Measurements from ENCODE around the gene ACCSL.

The ACCSL gene

DNA sequence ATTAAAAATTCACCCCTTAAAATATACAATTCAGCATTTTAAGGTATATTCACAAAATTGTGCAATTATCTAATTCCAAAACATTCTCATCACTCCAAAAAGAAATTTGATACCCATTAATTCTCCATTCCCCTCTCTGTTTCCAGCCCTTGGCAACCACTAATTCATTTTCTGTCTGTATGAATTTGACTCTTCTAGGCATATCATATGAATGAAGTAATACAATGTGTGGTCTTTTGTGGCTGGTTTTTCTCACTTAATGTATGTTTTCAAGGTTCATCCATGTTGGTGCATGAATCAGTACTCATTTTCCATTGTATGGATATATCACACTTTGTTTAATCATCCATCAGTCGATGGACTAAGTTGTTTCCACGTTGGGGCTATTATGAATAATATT is 29.0 kb upstream of the ACCSL start:
- no peak for DNase-seq

DNA sequence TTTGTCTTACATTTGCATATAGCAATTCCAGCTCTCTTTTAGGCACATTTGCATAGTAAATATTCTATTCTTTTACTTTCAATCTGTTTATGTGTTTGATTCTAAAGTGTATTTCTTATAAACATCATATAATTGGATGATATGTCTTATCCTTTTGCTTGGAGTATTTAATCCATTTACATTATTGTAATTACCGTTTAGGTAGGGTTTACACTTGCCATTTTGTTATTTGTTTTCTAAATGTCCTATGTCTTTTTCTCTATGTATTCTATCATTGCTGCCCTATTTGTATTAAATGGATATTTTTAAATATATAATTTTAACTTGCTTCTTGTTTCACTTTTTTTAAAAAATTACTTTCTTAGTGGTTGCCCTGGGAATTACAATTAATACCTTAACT is 22.8 kb upstream of the ACCSL start:
- DNase-seq: no peak

DNA sequence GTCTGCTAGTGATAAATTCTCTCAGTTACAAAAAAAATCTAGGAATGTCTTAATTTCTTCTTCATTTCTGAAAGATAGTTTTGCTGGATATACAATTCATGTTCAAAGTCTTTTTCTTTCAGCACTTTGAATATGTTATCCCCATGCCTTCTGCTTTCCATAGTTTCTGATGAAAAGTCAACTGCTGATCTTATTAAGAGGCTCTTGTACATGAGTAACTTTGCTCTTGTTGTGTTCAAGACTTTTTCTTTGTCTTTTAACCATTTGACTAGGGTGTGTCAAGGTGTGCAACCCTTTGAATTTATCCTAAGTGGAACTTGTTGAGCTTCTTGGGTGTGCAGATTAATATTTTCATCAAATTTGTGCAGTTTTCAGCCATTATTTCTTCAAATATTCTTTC is 22.1 kb upstream of the ACCSL start:
- no peak for DNase-seq

DNA sequence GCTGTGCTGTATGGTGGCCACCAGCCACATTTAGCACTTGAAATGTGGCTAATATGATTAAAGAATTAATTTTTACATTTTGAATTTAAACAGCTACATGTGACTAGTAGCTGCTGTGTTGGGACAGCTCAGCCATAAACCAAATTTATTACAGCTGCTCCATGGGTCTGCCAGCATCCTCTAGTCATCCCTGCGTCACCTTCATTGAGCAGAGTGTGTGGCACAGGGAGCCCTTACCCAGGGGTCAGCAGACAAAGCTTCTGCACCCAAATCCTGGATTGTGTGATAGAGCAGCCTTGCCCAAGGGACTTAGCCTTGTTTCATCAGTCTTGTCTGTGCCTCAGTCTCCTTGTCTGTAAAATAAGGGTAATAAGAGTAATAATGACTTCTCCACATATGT is 19.4 kb upstream of the ACCSL start:
- DNase-seq: no peak

DNA sequence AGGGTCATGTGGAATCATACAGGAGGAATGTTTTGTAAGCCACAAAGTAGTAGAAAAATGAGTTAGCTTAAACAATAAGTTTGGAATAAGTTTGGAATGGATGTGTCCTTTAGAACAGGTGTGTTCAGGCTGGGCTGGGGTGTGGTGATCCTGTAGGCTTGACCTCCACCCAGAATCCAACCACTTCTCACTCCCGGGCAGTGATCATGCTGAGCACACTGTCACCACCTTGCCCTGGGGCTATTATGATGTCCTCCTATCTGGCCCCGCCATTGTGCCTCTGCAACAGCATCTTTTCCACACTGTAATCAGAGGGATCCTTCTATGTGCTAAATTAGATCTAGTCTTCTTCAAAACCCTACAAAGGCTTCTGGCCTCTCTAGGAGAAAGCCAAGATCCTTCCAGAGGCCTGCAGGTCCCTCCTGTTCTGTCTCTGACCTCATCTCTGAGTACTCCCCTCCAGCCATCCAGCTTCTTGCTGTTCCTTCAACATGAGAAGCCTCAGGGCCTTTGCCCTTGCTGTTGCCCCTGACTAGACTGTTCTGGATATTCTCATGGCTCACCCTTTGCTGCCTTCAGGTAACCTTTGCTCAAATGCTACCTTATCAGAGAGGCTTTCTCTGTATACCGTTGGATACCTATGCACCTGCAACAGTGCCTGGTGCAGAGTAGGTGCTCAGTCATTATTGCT is 18.8 kb upstream of the ACCSL start:
- DNase-seq: no peak

DNA sequence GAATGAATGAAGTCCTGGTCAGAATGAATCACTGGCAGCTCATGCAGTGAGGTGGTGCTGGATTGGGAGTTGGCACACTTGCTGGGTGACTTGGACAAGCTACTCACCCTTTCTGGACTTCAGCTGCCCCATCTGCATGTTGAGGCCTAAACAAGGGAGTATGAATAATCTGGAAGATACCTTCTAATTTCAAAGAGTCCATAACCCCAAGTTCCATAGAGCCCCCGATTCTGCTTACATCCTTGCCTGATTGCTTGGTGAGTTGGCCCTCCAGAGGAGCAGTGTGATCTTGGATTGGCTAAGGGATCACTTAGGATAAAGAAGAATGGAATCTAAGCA is 18.3 kb upstream of the ACCSL start:
- no peak for DNase-seq

DNA sequence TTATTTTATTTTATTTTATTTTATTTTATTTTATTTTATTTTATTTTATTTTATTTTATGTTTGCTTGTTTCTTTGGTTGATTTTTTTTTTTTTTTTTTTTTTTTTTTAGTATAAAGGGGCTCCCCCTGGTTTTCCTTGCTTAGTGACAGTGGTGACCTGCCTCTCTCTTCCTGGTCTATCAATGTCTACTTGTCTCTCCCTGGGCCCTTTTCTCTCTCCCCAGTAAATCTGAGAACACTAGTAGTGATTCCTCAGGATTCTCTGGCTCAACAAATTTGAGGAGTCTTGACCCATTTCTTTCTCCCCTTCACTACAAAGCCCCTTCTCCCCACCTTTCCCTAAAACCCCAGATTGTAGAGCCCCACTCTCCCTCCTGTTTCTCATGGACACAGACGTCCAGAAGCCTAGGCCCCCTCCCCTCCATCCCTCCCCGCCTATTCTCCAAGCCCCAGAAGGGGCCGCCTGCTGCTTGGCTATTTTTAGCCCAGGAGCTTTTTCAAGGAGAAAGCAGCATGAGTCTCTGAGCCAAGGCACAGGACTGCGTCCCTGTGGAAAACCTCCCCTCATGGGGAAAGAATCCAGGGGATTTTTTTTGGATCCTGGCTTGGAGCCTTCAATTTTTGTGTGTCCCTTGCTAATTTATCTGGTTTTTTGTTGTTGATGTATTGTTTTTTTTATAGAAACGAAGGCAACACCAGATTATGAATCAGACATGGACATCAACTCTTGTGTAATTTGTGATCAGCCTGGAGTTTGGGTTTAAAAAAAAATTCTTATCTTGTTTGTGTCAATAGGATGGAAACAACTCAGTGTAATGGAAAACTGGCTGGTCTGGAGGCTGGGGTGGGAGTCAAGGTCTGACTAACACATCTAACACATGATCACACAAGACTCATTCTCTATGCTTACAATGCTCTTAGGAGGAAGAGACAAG is 17.5 kb upstream of the ACCSL start:
- DNase-seq: no peak

DNA sequence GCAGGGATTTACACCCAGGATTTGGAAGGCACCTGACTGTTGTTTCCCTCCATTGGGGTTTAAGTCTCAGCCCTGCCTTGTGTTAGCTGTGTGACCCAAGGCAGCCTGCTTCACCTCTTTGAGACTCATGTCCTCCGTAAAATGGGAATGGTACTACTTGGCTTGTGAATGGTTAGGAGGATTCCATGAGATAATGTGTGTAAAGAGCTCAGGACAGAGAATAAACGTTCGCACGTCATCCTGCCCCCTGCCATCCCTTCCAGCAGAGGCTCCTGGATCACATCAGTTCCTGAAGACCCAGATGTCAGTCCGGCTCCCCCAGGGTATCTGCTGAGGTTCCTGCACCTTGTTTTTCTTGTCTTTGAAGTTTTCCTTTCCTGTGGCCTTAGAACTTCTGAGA is 16.8 kb upstream of the ACCSL start:
- DNase-seq: no peak

DNA sequence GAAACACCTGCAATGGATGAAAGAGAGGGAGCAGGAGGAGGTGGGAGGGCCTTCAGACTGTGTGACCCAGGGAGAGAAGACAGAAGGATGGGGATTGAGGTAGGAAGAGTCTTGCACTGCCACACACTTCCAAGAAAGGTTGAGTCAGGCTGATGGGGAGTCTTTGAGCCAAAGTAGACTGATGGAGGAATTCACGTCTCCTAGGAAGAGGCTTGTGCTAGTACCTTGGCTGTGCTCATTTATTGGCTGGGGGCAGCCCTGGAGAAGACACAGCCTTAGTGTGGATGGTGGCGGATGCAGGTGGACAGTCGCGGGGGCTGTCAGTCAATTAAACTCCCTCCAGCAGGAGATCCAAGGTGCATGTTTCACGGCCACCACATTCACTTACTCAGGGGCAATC is 16.2 kb upstream of the ACCSL start:
- DNase-seq: no peak

DNA sequence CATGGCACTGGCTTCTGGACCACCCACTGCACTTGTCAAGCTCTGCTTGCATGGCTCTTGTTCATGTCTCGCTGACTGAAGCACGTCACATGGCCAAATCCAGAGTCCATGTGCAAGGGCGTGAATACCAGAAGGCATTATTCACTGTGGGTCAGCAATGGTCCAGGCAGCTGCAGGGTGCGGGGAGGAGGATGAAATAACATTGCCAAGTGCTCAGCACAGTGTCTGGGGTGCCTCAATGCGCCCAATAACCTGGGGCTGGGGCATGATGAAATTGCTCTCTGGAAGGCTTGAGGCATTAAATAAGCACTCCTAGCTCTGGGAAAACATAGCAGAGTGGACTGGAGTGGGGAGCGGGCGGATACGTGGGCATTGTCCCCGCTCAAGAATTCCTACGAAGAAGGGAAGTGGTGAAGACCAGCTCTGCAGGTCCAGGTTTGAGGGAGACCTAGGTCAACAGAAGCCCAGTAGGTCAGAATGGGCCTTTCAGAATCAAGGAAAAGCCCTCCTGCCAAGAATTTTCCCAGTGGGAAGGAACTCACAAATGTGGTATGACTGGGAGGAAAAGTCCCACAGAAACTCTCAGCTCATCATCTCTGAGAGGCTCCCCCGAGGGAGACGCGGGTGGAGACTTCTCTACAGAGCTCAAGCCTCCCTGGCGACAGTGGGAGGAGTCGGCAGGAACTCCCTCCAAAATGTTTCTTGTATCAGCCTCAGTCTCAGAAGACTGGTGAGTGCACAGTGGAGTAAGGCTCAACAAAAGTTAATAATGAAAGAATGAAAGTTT is 15.3 kb upstream of the ACCSL start:
- DNase-seq: peak; percentile 33

DNA sequence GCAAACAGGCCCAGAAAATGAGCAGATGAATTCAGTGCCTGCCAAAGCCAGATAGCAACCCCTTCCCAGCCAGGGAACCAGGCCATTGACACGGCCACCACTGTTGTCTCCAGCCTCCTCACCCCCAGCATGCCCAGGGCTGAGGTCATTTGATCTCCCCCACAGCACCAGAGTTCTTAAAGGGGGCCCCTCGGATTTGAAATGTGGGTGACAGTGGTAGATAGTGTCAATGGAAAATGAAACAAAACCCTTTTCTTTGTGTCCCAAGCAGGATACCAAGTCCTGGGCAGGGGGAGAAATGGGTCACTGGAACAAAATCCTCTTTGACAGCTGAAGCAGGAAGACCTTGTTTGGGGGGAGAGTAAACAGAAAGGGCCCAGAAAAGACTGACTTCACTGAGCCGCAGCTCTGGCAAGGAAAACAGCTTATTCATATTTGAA is 14.3 kb upstream of the ACCSL start:
- no peak for DNase-seq

DNA sequence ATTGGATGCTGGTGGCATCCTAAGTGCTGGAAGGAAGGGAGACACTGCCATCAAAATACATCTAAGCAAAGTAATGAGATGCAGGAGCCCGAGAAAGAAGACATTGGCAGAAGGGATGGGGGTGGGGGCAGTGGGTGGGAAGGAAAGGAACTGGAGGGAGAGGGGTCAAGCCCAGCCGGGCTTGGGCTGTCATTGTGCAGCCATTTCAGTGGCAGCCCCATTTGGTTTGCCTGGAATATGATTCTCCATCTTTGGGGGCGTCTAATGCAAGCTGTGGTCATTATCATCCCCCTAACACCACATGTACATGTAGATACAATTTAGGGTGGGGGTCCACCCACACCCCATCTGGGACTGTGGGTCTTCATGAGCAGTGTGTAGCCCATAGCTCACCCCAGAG is 13.9 kb upstream of the ACCSL start:
- no peak for DNase-seq

DNA sequence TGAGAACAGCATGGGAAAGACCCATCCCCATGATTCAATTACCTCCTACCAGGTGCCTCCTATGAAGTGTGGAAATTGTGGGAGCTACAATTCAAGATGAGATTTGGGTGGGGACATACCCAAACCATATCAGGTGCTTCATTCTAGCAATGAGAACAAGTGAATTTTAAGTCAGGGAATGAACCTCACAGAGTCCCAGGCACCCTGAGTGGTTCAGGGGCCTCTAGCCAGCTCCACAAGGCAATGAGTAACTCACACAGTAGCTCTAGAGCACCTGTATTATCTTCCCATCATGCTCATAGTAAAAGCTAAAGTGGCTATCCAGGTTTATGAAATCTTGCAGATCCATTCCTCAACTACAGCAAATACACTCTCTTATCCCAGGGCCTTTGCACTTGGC is 13.1 kb upstream of the ACCSL start:
- DNase-seq: no peak

DNA sequence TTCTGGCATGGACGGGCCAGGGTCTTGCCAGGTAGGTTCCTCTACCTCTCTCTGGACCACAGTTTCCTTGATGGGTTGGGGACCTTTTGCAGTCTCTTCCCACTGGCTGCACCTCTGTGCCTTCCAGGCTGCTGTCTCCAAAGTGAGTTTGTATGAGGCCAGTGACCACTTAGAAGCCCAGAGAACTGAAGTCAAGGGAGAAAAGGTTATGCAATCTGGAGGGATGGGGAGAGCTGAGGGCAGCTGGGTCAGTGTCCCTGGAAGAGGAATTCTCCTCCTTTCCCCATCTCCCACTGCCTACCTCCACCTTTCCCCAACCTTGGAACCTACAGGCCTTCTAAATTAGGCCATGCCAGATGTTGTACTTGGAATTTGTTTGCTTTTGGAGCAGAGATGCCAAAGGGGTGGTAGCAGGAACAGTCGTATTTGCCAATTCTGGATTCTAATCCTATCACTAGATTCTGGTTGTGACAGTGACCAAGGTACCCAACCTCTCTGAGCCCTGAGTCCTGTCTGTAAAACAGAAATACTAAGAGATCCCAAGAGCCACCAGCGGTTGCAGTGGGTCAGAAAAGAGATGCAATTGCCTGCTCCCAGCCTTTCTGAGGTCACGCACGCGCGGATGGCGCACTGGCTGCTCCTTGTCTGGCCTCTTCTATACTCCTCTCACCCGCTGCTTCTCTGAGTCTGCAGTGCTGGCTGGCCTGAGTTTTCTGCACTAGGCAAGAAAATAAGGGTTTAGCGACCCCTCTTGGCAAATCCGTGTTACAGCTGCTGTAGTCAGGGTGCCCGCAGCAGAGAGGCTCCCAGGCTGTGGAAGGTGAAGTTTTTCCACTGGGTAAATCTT is 10.7 kb upstream of the ACCSL start:
- peak; percentile 80 for DNase-seq

DNA sequence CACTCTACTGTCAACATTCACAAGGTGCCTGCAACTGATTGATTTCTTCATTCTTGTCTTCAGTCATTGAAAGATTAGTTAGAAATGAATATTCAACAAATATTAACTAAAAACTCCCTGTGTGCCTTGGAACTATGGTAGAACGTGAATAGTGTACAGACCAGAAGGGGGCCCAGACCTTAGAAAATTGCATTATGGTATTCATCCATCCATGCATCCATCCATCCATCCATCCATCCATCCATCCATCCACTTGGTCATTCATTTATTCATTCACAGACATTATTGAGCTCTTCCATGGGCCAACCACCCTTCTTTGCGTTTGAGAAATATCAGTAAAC is 10.2 kb upstream of the ACCSL start:
- DNase-seq: no peak

DNA sequence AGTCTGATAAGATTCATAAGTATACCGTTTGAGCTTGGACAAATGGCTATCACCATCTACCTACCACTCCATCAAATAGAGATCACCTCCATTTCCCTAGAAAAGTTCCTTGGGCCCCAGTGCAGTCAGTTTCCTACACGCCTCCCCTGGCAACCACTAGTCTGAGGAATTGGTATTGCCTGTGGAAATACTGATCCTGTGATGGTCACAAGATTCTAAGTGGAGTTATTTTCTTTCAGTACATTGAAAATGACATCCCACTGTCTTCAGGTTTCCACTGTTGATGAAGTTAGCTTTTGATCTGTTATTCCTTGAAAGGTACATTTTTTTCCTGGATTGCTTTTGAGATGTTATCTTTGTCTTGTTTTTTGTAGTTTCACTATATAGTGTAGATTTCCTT is 4.6 kb upstream of the ACCSL start:
- no peak for DNase-seq

DNA sequence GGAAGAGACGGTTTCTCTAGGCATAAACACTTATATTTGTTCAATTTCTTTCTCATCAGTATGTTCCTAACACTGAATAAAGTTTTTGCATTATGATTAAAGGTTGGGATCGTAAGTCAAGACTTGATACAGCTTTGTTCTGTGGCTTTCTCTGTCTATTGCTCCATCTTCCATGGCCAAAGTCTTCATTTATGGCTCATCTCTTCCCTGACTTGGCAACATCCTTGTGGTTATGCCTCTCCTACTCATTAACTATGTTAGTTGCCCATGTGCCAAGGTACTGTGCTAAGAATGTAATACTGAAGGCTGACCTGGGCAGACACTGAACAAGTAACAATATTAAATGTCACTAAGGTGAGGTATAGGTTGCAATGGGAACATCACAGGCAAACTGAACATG is 1.6 kb upstream of the ACCSL start:
- no peak for DNase-seq

DNA sequence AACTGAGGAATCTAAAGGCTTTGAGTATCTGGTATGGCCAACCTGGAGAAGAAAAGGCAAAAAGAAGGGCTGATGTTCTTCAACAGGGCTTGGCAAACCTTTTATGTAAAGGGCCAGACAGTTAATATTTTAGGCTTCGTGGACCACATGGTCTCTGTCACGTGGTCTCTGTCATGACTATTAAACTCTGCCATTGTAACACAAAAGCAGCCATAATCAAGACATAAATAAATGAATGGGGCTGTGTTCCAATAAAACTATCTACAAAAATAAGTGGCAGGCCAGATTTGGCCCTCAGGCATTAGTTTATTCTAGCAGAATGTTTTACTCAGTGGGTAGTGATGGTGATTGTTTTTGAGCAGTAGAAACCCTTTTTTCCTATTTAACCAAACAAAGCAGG is 483 bp upstream of the ACCSL start:
- DNase-seq: no peak

DNA sequence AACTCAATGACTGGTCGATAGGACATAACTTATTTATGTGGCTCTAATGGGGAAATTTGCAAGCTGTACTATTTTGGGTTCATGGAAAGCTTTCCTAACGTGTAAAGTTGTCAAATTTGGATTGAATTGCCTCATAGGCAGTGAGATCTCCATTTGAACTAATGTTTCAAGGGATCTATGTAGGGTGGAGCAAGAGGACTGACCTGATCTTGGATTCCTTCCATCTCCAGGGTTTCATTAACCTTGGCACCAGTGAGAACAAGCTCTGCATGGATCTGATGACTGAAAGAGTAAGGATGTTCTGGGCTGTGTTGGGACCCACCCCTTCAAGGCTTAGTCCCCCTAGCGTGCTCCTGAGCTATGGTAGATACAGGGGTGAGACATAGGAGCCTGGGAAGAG is 2.1 kb downstream of the ACCSL start:
- DNase-seq: no peak

DNA sequence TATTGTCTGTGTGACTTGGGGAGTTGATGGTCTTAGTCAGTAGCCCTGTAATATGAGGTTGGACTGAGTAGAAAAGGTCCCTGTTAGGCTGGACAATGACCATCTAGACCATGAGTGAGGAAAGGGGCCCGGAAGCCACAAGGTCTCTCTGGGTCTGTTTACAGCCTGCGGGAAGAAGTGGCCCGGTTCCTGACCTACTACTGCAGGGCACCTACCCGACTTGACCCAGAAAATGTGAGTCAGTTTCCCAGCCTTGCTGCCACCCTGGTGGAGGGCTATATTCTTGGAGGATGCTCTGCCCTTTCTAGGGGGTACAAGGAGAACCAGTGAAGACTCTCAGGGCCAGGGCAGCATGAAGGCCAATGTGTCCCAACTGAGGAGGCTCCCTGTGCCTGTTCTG is 3.4 kb downstream of the ACCSL start:
- DNase-seq: no peak

DNA sequence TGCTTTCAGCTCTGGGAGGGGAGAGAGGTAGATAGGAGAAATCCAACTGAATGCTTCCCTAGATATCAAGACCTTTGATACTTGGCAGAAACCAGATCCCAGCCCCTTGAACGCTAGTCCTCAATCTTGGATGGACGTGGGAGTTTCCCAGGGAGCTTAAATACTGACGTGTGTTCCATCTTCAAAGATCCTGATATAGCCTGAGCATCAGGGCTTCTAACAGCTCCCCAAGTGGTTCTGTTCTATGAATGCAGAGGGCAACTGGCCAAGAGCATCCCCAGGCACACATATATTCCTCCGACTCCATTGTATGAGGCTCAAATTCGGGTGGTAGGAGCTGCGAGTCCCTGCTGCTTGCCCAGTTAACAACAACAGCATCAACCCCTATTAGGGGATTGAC is 9.6 kb downstream of the ACCSL start:
- DNase-seq: no peak

DNA sequence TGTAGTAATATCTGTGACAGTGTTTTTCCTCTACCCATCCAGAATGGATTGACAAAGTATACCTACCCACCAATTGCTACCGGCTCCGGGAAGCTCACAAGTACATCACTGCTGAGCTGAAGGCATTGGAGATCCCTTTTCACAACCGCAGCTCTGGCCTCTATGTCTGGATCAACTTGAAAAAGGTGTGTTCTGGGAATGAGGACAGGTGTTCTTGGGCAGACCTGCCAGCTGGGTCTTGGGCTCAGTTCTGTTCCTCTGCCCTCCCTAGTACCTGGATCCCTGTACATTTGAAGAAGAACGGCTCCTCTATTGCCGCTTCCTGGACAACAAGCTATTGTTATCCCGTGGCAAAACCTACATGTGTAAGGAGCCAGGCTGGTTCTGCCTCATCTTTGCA is 10.5 kb downstream of the ACCSL start:
- DNase-seq: no peak

DNA sequence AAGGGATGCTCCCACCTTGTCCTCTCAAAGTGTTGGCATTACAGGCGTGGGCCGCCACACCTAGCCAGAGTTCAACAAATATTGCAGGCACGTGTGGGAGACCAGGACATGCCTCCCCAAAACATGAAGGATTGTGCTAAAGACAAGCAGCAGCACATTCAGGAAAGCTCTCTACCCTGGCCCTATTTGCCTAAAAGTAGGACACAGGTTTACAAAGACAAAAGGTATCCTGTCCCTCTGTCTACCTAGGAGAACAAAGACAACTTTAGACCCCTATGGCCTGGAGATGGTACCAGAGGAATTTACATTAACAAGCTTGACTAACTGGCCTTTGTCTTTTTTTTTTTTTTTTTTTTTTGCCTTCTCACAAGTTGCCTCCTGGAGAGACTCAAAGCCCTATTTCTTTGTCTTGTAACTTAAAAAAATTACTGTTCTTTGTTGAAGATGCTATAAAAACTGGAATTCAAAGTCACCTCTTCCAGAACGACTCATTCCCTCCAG is 17.4 kb downstream of the ACCSL start:
- no peak for DNase-seq
